ENCODE measurements around the gene SPAAR.
A peak's percentile ranks its signal among the peaks of the same experiment; 100 is the strongest.

The SPAAR gene

GRCh38 chr9:35951736-35952135 is 42.4 kb downstream of the SPAAR start:
- no peak overlapping the region for H2AFZ ChIP-seq

GRCh38 chr9:35952526-35953191 is 43.4 kb downstream of the SPAAR start:
- Histone ChIP-seq H3K4me2 (ENCODE audit: low read length) (no peak overlapping the region), H3K27me3 (ENCODE audit: control insufficient read depth, insufficient read depth, low read length) (no peaks in the 10 kb centered on the region), H3K27ac (no peak overlapping the region), H3K79me2 (no peaks in the 10 kb centered on the region), H3K9me3 (ENCODE audit: control insufficient read depth, low read length) (no peaks in the 10 kb centered on the region), H3K9ac (no peak overlapping the region), H3K36me3 (ENCODE audit: control insufficient read depth, insufficient read depth, low read length) (no peaks in the 10 kb centered on the region), H3K4me1 (no peaks in the 10 kb centered on the region), H3K4me3 (ENCODE audit: low read depth, low read length) (no peak overlapping the region), H2AFZ (no peak overlapping the region)
- no peak for TF ChIP-seq CTCF (IDR thresholded peaks at IDR 0.05)

More at GRCh38 chr9:35951736-35952135, 42.4 kb downstream of the SPAAR start:
- Histone ChIP-seq H3K9ac (no peak overlapping the region), H3K27me3 (ENCODE audit: control insufficient read depth, insufficient read depth, low read length) (no peaks in the 10 kb centered on the region), H3K36me3 (ENCODE audit: control insufficient read depth, insufficient read depth, low read length) (no peaks in the 10 kb centered on the region), H3K27ac (no peak overlapping the region), H3K4me3 (ENCODE audit: low read depth, low read length) (no peak overlapping the region), H3K4me1 (no peaks in the 10 kb centered on the region), H3K79me2 (no peaks in the 10 kb centered on the region), H3K9me3 (ENCODE audit: control insufficient read depth, low read length) (no peaks in the 10 kb centered on the region), H3K4me2 (ENCODE audit: low read length) (no peak overlapping the region)
- TF ChIP-seq CTCF (IDR thresholded peaks at IDR 0.05): no peak

GRCh38 chr9:35954942-35955546 is 45.8 kb downstream of the SPAAR start:
- Histone ChIP-seq H3K36me3 (ENCODE audit: control insufficient read depth, insufficient read depth, low read length) (no peaks in the 10 kb centered on the region), H3K4me1 (no peaks in the 10 kb centered on the region), H3K27me3 (ENCODE audit: control insufficient read depth, insufficient read depth, low read length) (no peaks in the 10 kb centered on the region), H3K9me3 (ENCODE audit: control insufficient read depth, low read length) (no peaks in the 10 kb centered on the region), H3K4me3 (ENCODE audit: low read depth, low read length) (no peak overlapping the region), H3K4me2 (ENCODE audit: low read length) (no peak overlapping the region), H2AFZ (peak overlapping the region; percentile 25), H3K9ac (no peak overlapping the region), H3K79me2 (no peaks in the 10 kb centered on the region), H3K27ac (no peak overlapping the region)
- TF ChIP-seq CTCF (IDR thresholded peaks at IDR 0.05): peak; percentile 69

- H3K36me3 ChIP-seq (ENCODE audit: control insufficient read depth, insufficient read depth, low read length): no peaks in the 10 kb centered on the region
- H3K79me2 ChIP-seq: no peaks in the 10 kb centered on the region
- no peak overlapping the region for H2AFZ ChIP-seq
- H3K27ac ChIP-seq: no peak overlapping the region
- no peak overlapping the region for H3K4me2 ChIP-seq (ENCODE audit: low read length)
- no peak overlapping the region for H3K4me3 ChIP-seq (ENCODE audit: low read depth, low read length)
- H3K4me1 ChIP-seq: no peaks in the 10 kb centered on the region
- no peak for TF ChIP-seq CTCF (IDR thresholded peaks at IDR 0.05)
- H3K27me3 ChIP-seq (ENCODE audit: control insufficient read depth, insufficient read depth, low read length): no peaks in the 10 kb centered on the region
- no peaks in the 10 kb centered on the region for H3K9me3 ChIP-seq (ENCODE audit: control insufficient read depth, low read length)
- H3K9ac ChIP-seq: no peak overlapping the region
Measured at GRCh38 chr9:35956651-35957050, 47.4 kb downstream of the SPAAR start.
